ENCODE data around the gene SYNGAP1.

Gene SYNGAP1

DNA sequence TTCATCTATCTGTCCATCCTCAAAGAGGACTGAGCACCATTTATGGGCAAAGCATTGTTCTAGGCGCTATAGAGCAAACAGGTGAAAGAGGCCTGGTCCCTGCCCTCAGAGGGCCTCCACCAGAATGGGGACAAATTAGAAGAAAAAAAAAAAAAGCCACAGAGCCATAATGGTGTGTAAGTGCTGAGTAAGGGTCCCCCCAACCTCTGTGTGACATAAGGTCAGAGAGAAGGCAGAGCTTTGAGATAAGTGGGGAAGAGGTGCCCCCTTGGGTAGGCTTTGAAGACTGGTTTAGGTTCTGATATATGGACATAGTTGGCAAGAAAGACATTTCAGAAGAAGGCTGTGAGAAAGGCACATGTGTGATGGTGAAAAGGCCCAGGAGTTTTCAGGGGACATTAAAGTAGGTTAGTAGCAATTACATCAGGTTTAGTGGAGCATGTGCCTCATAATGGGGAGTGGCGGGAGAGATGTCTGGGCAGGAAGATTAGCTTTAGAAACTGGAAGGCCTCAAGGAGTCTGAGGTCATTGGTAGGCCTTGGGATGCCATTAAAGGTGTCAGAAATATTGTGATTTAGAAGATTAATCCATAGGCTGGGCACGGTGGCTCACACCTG lies 19.2 kb downstream of the SYNGAP1 start:
- DNase-seq (ENCODE audit: low read depth): no peak

DNA sequence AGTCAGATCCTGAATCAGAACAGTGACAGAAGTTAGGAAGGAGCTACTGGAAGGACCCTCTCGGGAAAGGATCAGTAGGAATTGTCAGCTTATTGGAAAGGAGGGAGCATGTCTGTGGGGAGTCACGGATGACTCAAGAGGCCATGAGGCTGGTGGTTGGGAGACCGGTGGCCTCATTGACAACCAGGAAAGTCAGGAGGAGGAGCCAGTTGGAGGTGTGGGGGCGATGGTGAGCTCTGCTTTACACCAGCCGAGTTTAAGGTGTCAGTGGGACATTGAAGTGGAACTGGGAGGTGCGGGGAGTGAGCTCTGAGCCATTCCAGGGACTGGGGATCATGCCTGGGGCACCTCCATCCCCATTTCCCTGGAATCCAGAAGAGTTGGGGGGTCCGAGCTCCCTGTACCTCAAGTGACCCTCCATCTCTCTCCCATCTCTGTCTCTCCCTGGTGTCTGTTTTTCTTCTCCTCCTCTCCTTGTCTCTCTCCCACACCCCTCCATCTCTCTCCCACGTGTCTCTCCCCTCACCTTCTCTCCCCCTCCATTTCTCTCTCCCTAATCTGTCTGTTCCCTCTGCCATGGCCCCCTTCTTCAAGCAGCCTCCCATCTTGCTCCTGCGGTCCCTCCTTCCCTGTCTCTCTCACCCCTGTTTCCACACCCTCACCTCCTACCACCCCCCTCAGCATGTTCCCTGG lies 20.2 kb downstream of the SYNGAP1 start:
- DNase-seq (ENCODE audit: low read depth): no peak

DNA sequence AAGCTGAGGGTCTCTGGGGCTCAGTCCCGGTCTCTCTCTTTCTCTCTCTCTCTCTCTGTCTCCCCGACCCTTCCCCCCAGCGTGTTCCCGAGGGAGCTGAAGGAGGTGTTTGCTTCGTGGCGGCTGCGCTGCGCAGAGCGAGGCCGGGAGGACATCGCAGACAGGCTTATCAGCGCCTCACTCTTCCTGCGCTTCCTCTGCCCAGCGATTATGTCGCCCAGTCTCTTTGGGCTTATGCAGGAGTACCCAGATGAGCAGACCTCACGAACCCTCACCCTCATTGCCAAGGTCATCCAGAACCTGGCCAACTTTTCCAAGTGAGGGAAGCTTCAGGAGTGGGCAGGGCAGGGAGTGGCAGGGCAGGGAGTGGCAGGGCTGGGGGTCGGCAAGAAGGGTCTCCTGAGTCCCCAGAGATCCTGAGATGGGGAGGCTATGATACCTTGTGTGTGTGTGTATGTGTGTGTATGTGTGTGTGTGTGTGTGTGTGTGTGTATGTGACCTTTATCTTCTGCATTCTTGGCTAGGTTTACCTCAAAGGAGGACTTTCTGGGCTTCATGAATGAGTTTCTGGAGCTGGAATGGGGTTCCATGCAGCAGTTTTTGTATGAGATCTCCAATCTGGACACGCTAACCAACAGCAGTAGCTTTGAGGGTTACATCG lies 20.9 kb downstream of the SYNGAP1 start:
- no peak for DNase-seq (ENCODE audit: low read depth)

DNA sequence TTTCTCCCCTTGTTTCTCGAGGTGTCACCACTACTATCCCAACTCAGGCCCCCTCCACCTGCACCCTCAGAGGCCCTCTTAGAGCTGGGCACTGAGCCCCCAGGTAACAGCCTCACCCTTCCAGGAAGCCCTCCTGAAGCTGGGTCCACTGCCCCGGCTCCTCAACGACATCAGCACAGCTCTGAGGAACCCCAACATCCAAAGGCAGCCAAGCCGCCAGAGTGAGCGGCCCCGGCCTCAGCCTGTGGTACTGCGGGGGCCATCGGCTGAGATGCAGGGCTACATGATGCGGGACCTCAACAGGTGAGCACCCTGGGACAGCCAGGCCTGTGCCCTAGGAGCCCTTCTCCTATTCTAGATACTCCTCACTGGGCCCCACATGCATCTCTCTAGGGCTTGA lies 21.6 kb downstream of the SYNGAP1 start:
- no peak for DNase-seq (ENCODE audit: low read depth)

DNA sequence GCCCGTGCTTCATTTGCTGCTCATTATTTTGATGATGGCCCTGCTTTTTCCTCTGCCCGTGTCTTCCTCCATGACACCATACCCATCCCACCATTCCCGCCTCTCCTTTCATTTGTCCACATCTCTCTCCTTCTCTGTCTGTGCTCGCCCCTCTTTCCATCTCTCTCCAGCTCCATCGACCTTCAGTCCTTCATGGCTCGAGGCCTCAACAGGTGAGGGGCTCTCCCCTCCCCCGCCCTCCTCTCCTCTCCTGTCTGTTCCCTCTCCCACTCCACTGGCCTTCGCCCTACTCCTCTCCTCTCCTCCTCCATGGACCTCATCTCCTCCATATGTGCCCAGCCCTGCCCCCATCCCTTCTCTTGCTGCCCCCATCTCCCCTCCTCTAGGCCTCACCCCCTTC lies 22.4 kb downstream of the SYNGAP1 start:
- no peak for DNase-seq (ENCODE audit: low read depth)

DNA sequence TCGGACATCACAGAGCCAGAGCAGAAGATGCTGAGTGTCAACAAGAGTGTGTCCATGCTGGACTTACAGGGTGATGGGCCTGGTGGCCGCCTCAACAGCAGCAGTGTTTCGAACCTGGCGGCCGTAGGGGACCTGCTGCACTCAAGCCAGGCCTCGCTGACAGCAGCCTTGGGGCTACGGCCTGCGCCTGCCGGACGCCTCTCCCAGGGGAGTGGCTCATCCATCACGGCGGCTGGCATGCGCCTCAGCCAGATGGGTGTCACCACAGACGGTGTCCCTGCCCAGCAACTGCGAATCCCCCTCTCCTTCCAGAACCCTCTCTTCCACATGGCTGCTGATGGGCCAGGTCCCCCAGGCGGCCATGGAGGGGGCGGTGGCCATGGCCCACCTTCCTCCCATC lies 23.2 kb downstream of the SYNGAP1 start:
- DNase-seq (ENCODE audit: low read depth): no peak

DNA sequence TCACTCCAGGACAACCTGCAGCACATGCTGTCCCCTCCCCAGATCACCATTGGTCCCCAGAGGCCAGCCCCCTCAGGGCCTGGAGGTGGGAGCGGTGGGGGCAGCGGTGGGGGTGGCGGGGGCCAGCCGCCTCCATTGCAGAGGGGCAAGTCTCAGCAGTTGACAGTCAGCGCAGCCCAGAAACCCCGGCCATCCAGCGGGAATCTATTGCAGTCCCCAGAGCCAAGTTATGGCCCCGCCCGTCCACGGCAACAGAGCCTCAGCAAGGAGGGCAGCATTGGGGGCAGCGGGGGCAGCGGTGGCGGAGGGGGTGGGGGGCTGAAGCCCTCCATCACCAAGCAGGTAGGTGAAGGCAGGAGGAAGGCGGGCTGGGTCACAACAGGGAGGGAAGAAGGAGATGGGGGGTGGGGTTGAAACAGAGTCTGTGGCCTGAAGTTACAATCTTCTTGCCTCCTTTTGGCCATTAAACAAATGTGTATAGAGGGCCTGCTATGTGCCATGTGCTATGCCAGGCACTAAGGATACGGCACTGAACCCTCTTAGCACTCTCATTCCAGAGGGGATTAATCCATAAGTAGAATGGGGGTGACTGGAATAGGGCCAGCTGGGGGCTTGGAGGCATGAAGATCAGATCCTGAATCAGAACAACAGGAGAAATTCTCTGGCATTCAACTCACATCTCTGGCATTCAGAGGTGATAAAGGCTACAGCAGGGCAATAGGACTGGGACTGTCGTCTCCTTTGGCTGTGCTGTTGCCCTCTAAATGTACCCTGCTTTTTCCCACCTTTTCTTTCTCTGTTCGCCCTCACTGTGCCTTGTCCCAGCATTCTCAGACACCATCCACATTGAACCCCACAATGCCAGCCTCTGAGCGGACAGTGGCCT lies 24.0 kb downstream of the SYNGAP1 start:
- no peak for DNase-seq (ENCODE audit: low read depth)

DNA sequence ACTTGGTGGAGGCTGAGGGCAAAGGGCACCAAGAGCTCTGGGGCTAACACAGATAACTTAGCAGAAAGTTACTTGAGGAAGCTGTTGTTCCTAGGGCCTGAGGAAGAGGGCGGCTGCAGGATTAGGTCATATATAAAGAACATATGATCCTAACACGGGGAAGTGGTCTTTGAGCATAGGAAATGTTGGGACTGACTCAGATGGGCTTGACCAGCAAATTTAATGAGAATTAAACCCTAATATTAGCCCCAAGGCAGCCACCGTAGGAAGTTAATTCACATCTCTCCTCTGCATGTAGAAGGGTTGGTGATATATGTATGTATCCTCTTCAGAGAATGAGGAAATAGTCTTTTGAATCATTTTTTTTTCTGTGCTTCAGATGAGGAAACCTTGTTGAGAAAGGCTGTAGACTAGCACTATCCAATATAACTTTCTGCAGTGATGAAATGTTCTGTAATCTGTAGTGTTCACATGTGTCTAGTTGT lies 25.3 kb downstream of the SYNGAP1 start:
- DNase-seq (ENCODE audit: low read depth): no peak

DNA sequence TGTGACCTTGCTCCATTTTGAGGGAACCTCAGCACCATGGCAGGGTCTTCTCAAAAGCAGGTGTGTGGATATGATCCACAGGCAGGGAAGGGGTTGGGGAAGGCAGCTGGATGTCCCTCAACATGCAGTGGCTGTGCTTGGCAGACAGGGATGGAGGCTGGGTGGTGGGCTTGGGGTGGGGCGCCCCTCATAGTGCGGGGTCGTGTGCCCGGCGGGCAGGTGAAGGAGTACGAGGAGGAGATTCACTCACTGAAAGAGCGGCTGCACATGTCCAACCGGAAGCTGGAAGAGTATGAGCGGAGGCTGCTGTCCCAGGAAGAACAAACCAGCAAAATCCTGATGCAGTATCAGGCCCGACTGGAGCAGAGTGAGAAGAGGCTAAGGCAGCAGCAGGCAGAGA lies 26.5 kb downstream of the SYNGAP1 start:
- DNase-seq (ENCODE audit: low read depth): no peak

DNA sequence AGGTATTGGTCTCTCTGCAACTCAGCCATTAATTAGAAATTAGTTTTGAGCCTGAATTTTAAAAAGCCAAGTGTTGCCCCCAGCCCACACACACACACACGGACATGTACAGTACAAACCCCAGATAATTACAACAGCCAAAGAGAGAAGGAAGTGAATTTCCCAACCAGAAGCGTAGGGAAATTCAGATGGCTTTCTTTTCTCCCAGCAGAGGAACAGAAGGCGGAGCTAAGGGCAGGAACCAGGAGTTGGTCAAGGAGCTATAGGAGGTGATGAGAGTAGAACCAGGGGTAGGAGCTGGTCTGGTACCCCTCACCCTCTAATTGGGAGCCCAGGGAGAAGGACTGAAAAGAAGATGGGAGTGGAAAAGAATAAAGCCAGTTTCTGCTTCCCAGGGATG lies 30.6 kb downstream of the SYNGAP1 start:
- no peak for DNase-seq (ENCODE audit: low read depth)

DNA sequence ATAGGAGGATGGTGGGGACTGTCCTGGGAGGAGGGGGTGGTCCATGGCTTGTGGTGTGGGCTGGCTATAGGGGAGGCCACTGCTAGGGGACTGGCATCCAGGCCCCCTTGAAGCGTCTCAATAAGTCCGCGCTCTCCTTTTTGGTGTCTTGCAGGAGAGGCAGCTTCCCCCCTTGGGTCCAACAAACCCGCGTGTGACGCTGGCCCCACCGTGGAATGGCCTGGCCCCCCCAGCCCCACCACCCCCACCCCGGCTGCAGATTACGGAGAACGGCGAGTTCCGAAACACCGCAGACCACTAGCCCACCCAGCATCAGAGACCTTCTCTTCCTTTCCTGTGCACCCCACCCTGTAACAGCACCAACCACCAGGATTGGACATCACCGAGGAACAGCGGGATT lies 31.7 kb downstream of the SYNGAP1 start:
- no peak for DNase-seq (ENCODE audit: low read depth)

DNA sequence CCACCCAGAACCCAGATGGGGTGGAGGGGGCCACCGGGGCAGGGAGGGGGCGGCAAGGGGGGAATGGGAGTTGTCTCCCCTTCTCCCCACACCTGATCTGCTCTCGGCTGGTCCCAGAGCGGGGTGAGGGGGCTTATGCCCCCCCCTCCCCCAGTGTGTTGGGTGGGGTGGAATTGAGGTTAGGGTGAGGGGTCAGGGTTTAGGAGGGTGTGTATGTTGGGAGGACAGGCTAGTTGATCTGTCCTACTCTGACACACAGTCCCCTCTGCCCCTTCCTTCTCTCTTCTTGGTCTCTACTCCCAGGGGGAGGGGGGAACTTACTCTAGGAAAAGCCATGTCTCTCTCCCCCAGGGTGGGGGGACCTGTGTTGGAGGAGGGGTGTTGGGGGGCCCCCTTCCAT lies 32.6 kb downstream of the SYNGAP1 start:
- no peak for DNase-seq (ENCODE audit: low read depth)

DNA sequence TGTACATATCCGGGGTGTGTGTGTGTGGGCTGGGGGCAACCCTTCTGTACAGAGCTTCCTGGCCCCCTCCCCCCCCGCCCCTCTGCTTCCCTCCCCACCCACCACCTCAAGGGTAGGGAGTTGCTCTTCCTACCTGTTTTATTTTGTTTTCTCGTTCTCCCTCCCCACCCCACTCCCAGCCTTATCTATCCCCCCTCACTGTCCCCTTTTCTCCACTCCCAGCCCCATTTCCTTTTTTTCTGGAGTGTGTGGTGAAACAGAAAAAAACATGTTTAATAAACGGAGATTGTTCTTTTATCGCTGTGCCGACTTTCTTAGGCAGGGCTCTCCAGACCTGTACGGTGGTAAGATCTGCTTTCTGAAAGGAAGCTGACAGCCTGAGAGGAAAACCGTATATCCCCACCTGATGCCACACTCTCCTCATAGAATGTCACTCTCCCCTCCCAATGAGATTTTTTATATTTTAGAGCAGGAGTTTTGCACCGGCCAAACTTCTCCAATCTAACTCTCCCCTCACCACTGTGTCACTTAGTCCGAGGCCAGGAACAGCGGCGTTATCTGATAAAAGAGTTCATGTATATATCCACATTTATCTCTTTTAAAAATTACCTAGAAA lies 33.6 kb downstream of the SYNGAP1 start:
- DNase-seq (ENCODE audit: low read depth): no peak

DNA sequence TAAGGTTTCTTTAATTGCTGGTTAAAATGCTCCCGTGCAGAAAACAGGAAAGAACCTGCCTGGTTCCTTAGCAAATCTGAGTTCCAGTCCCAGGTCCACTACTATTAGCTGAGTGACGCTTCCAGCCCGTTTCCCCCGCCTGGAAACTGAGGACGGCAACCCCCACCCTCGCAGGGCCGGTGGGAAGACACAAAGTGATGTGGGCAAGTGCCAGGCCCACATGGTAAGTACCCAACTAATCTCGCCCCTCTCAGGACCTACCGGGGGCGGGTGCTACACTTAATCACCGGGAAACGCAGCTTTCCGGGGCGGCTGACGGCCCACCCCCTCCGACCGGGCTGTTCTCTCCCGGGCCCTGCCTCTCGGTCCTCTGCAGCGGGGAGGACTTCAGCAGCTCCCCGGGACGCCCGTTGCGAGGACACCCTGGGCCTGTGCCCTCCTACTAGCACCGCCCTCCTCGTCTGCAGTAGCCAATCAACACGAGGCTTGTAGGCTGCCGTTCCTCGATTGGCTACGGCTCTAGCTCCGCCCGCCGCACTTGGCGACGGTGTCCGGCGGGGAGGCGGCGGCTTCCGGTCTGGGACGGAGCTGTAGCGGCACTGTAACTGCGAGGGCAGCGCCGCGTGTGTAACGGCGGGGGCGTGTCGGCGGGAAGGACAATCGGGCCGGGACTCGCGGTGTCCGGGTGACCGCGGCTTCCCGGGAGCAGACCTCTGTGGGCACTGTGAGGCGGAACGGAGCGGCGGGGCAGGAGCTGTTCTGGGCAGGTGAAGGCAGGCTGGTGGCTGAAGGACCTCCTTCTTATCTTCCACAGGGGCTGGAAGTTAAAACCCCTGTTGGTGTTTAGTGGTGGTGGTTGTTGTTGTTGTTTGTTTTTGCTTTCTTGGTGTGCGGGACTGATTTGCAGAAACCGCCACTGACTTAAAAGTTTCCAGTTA lies 34.4 kb downstream of the SYNGAP1 start, which contains the start of gene ZBTB9:
Gene ZBTB9, plus strand, starts transcription at position 568 of the 938 bp plus-strand sequence. CDS start 525 bp downstream, outside the sequence.
- DNase-seq (ENCODE audit: low read depth): peak; percentile 89

DNA sequence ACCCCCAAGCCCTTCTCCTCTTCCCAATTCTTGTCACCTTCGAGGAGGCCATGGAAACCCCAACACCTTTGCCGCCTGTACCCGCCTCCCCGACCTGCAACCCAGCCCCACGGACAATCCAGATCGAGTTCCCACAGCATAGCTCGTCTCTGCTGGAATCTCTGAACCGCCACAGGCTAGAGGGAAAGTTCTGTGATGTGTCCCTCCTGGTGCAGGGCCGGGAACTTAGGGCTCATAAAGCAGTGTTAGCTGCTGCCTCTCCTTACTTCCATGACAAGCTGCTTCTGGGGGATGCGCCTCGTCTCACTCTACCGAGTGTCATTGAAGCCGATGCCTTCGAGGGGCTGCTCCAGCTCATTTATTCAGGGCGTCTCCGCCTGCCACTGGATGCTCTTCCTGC lies 35.2 kb downstream of the SYNGAP1 start:
- DNase-seq (ENCODE audit: low read depth): no peak

DNA sequence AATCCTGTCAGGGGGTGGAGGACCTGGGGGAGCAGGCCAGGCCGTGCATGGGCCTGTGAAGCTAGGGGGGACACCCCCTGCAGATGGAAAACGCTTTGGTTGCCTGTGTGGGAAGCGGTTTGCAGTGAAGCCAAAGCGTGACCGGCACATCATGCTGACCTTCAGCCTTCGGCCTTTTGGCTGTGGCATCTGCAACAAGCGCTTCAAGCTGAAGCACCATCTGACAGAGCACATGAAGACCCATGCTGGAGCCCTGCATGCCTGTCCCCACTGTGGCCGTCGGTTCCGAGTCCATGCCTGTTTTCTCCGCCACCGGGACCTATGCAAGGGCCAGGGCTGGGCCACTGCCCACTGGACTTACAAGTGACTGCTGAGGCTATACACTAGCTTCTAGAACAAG lies 36.3 kb downstream of the SYNGAP1 start:
- DNase-seq (ENCODE audit: low read depth): no peak

DNA sequence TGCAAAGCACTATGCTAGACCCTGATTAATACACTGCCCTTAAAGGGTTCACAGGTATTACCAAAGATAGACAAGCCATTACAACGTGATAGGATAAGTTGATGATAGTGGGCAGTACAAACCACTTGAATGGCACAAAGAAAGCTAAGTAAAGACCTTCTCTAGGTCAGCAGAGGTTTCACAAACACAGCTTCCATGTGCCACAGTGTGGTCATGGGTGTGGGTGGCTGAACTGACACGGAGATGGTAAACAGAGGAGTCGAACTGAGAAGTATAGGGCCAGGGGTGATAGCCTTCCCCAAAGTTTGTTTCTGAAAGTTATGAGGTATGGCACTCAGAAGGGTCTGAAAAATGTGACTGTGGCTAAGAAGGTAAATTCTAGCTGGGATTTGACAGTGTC lies 38.8 kb downstream of the SYNGAP1 start:
- no peak for DNase-seq (ENCODE audit: low read depth)

DNA sequence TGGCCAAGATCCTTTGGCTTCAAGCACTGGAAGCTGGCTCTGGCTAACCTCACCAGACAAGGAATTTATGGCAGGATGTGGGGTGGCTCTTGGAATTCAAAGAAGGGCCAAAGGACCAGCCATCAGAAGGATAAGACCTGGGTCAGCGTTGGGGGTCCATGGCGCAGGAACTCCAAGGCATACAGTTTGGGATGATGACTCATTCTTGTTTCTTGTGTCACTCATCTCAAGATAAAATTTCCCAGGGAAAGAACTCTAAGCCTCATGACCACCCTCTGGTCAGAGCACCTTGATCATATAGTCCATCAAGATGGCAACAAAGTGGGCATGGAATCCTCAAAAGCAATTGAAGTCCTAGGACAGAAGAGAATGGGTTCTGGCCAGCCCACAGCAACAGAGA lies 39.4 kb downstream of the SYNGAP1 start:
- DNase-seq (ENCODE audit: low read depth): no peak

DNA sequence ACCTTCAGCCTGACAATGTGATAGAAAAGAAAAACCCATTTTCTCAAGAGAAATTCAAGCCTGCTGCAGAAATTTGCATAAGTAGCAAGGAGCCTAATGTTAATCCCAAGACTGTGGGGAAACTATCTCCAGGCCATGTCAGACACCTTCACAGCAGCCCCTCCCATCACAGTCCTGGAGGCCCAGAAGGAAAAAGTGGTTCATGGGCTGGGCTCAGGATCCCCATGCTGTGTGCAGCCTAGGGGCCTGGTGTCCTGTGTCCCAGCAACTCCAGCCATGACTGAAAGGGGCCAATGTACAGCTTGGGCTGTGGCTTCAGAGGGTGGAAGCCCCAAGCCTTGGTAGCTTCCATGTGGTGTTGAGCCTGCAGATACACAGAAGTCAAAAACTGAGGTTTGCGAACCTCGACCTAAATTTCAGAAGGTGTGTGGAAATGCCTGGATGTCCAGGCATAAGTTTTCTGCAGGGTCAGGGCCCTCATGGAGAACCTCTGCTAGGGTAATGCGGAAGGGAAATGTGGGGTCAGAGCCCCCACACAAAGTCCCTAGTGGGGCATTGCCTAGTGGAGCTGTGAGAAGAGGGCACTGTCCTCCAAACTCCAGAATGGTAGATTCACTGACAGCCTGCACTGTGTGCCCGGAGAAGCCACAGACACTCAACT lies 46.3 kb downstream of the SYNGAP1 start:
- no peak for DNase-seq (ENCODE audit: low read depth)

DNA sequence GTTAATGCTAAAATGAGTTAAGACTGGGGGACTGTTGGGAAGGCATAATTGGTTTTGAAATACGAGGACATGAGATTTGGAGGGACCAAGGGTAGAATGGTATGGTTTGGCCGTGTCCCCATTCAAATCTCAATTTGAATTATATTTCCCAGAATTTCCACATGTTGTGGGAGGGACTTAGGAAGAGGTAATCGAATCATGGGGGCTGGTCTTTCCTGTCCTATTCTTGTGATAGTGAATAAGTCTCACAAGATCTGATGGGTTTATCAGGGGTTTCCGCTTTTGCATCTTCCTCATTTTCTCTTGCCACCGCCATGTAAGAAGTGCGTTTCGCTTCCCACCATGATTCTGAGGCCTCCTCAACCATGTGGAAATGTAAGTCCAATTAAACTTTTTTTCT lies 47.2 kb downstream of the SYNGAP1 start:
- DNase-seq (ENCODE audit: low read depth): no peak
